ENCODE measurements around the gene SCAF1.

DNA sequence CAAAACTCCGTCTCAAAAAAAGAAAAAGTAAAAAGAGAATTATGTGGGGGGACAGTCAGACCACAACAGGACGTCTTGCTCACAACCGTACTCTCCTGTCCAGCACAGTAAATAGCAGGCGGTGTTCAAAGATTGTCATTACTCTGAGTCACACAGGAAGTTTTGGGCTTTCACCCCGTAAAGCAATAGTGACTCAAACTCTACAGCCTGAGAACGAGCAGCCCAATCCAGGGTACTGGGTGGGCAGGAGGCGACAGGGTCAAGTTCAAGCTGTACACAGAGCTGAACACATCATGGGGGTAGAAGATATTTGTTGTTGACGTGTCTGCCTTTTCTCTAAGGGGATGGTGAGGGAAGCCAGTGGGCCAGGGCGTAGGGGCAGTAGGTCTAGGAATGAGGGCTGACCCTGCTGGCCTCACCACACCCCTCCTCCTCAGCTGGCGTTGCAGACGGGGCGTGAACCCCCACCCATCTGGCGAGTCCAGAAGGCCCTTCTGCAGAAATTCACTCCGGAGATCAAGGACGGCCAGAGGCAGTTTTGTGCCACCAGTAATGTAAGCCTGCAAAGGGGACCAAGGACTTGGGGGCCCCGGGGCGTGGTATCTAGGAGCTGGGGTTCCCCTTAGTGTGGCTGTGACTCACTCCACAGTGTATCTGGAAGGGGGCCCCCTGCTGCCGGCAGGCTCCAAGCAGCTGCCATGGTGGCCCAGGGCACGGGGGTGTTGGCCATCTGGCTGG, 27.7 kb upstream of the SCAF1 start:
- TF ChIP-seq CTCF (IDR thresholded peaks at IDR 0.05) (no peak), POLR2A (IDR thresholded peaks at IDR 0.05) (no peak)

Data from body of pancreas (tissue), 4 donors.